H1 (cell line): ENCODE results near the gene GRIK2. TPM values are rescaled to one million over a fixed set of nuclear protein-coding genes. Genes with fewer than 3 reads are reported as not detected.

Experiments used
- CTCF ChIA-PET: fragments of 300-600 bp; sonication (Branson Sonifier 250); formaldehyde crosslinking; loops from one replicate; lab custom pipeline; 2021; ENCODE audit not compliant: partially characterized antibody; lab: Charles Lee
- POLR2A ChIA-PET: fragments of 300-600 bp; sonication (Branson Sonifier 250); formaldehyde crosslinking; loops from one replicate; lab custom pipeline; 2021; ENCODE audit warnings: inconsistent platforms; ENCODE audit not compliant: partially characterized antibody; lab: Charles Lee
- DNase-seq, 2 experiments: peaks; one replicate each; pipeline versions ENCODE4 v3.0.0 to v3.0.0-alpha.2; 2010 to 2022; ENCODE audit warnings: low spot score in 2 of 2, low read depth in 1 of 2, mixed read lengths in 1 of 2
- FAIRE-seq: peaks from 2 replicates; lab custom pipeline; 2011; peaks lifted over from hg19 to GRCh38; lab: Jason Lieb, UNC
- H2AFZ ChIP-seq: 2 replicates; pipeline ENCODE4 v1.8.1; 2012; ENCODE audit warnings: low read length, inconsistent platforms
- H2AK5ac ChIP-seq: 2 replicates; pipeline ENCODE4 v1.6.1; 2013; ENCODE audit warnings: low read depth, low read length
- H2BK120ac ChIP-seq: replicated peaks from 2 replicates; pipeline ENCODE3; 2013; ENCODE audit warnings: low read depth, low read length, inconsistent platforms
- H2BK12ac ChIP-seq: 2 replicates; pipeline ENCODE4 v1.6.1; 2013; ENCODE audit warnings: low read depth, low read length
- H2BK15ac ChIP-seq: 2 replicates; pipeline ENCODE4 v1.6.1; 2013; ENCODE audit warnings: low read length
- H2BK20ac ChIP-seq: 2 replicates; pipeline ENCODE4 v1.6.1; 2013; ENCODE audit warnings: low read length
- H2BK5ac ChIP-seq: 2 replicates; pipeline ENCODE4 v1.6.1; 2013; ENCODE audit warnings: low read depth, low read length
- H3K14ac ChIP-seq: 2 replicates; pipeline ENCODE4 v1.6.1; 2013; ENCODE audit warnings: inconsistent platforms; ENCODE audit not compliant: insufficient read length
- H3K18ac ChIP-seq: 2 replicates; pipeline ENCODE4 v1.6.1; 2013; ENCODE audit warnings: low read length; ENCODE audit errors: extremely low read depth
- H3K23ac ChIP-seq: 2 replicates; pipeline ENCODE4 v1.6.1; 2013; ENCODE audit warnings: inconsistent platforms; ENCODE audit not compliant: insufficient read length
- H3K23me2 ChIP-seq: 2 replicates; pipeline ENCODE4 v1.6.1; 2013; ENCODE audit warnings: low read depth, low read length
- H3K27ac ChIP-seq: 2 replicates; pipeline ENCODE4 v1.6.1; 2011; ENCODE audit warnings: low read depth, low read length, inconsistent platforms
- H3K27me3 ChIP-seq, 4 experiments: replicated peaks in 1 of 4; 1 replicate in 1 of 4; 2 replicates in 3 of 4; pipeline versions ENCODE4 v1.6.1 to v1.8.1; 2011 to 2013; ENCODE audit warnings: low read length in 3 of 4, mild to moderate bottlenecking in 3 of 4, inconsistent platforms in 2 of 4, mixed read lengths in 2 of 4, moderate library complexity in 1 of 4; ENCODE audit not compliant: control insufficient read depth in 3 of 4, insufficient read depth in 3 of 4; ENCODE audit errors: extremely low read depth in 1 of 4
- H3K36me3 ChIP-seq, 4 experiments: 2 replicates each; pipeline versions ENCODE4 v1.6.1 to v1.8.1; 2011 to 2013; ENCODE audit warnings: mild to moderate bottlenecking in 4 of 4, low read length in 3 of 4, moderate library complexity in 2 of 4, control low read depth in 1 of 4, inconsistent platforms in 1 of 4; ENCODE audit not compliant: insufficient read depth in 4 of 4, control insufficient read depth in 2 of 4
- H3K4ac ChIP-seq: replicated peaks from 2 replicates; pipeline ENCODE3; 2013; ENCODE audit warnings: low read length, low read depth, mixed read lengths, inconsistent platforms; ENCODE audit not compliant: insufficient read length
- H3K4me1 ChIP-seq, 4 experiments: replicated peaks in 1 of 4; 1 replicate in 1 of 4; 2 replicates in 3 of 4; pipeline versions ENCODE4 v1.6.1 to v1.8.1; 2011 to 2013; ENCODE audit warnings: low read length in 3 of 4, inconsistent platforms in 2 of 4, mixed read lengths in 1 of 4; ENCODE audit not compliant: insufficient read depth in 4 of 4, control insufficient read depth in 3 of 4
- H3K4me2 ChIP-seq, 2 experiments: 2 replicates each; pipeline versions ENCODE4 v1.6.1 to v1.8.1; 2011 to 2013; ENCODE audit warnings: low read depth in 2 of 2, low read length in 2 of 2, control low read depth in 1 of 2, inconsistent platforms in 1 of 2, mild to moderate bottlenecking in 1 of 2; ENCODE audit not compliant: insufficient read depth in 1 of 2
- H3K4me3 ChIP-seq, 4 experiments: fragments of 200-600, 300-600 bp in 1 of 4; sonication (generic), shearing (Covaris generic), sonication (Bioruptor Twin) in 1 of 4; 2 replicates each; pipeline versions ENCODE4 v1.5.1 to v1.8.1; 2011 to 2016; ENCODE audit warnings: low read length in 4 of 4, low read depth in 3 of 4, control low read depth in 2 of 4, inconsistent platforms in 2 of 4, mild to moderate bottlenecking in 2 of 4, mixed read lengths in 1 of 4, moderate library complexity in 1 of 4; ENCODE audit not compliant: insufficient read depth in 2 of 4; ENCODE audit errors: extremely low read depth in 1 of 4
- H3K56ac ChIP-seq: replicated peaks from 2 replicates; pipeline ENCODE3; 2013; ENCODE audit warnings: low read depth, mild to moderate bottlenecking, mixed read lengths, low read length, inconsistent platforms; ENCODE audit not compliant: insufficient read length
- H3K79me1 ChIP-seq: 2 replicates; pipeline ENCODE4 v1.6.1; 2013; ENCODE audit warnings: low read depth, low read length, control low read depth
- H3K79me2 ChIP-seq, 2 experiments: 2 replicates each; pipeline versions ENCODE4 v1.6.1 to v1.8.1; 2012 to 2013; ENCODE audit warnings: low read length in 2 of 2, mild to moderate bottlenecking in 2 of 2, inconsistent platforms in 1 of 2; ENCODE audit not compliant: insufficient read depth in 2 of 2, control insufficient read depth in 1 of 2
- H3K9ac ChIP-seq, 4 experiments: replicated peaks in 1 of 4; 1 replicate in 1 of 4; 2 replicates in 3 of 4; pipeline versions ENCODE4 v1.6.1 to v1.8.1; 2011 to 2013; ENCODE audit warnings: low read depth in 3 of 4, low read length in 3 of 4, control low read depth in 2 of 4, mild to moderate bottlenecking in 2 of 4, moderate library complexity in 2 of 4, inconsistent platforms in 1 of 4; ENCODE audit errors: extremely low read depth in 1 of 4
- H3K9me3 ChIP-seq, 2 experiments: 2 replicates each; pipeline versions ENCODE4 v1.6.1 to v1.8.1; 2012 to 2013; ENCODE audit warnings: mild to moderate bottlenecking in 2 of 2, moderate library complexity in 2 of 2, control low read depth in 1 of 2, inconsistent platforms in 1 of 2, low read depth in 1 of 2, low read length in 1 of 2, mixed read lengths in 1 of 2; ENCODE audit not compliant: insufficient read depth in 2 of 2
- H4K20me1 ChIP-seq, 2 experiments: replicated peaks in 1 of 2; 2 replicates each; pipeline versions ENCODE3 to v1.8.1; 2011 to 2013; ENCODE audit warnings: inconsistent platforms in 2 of 2, low read length in 2 of 2, mild to moderate bottlenecking in 1 of 2; ENCODE audit not compliant: insufficient read depth in 2 of 2, control insufficient read depth in 1 of 2
- H4K5ac ChIP-seq: 2 replicates; pipeline ENCODE4 v1.6.1; 2013; ENCODE audit warnings: low read length, low read depth, mixed read lengths, inconsistent platforms; ENCODE audit not compliant: insufficient read length
- H4K8ac ChIP-seq: 2 replicates; pipeline ENCODE4 v1.8.0; 2013; ENCODE audit warnings: mild to moderate bottlenecking, moderate library complexity, low read length, inconsistent platforms; ENCODE audit not compliant: insufficient read depth; ENCODE audit errors: extremely low read depth
- H4K91ac ChIP-seq: replicated peaks from 2 replicates; pipeline ENCODE3; 2013; ENCODE audit warnings: low read length, mixed read lengths, inconsistent platforms; ENCODE audit not compliant: insufficient read length
- JUN ChIP-seq: IDR thresholded peaks from 2 replicates; pipeline ENCODE4 v1.6.1; 2011; ENCODE audit warnings: low read depth, mild to moderate bottlenecking, improper control_type of control experiment, low read length
- TCF12 ChIP-seq: IDR thresholded peaks from 2 replicates; pipeline ENCODE4 v1.6.1; 2011; ENCODE audit warnings: low read depth, mild to moderate bottlenecking, low read length
- polyA plus RNA-seq, 7 experiments: library from polyadenylated mRNA; depleted of rRNA in 3 of 7; stranded (reverse) in 5 of 7; unstranded in 2 of 7; fragments of >200 nt in 5 of 7; fragments of 200-250 nt in 2 of 7; gene quantifications; 1 replicate in 5 of 7; 2 replicates in 1 of 7; 4 replicates in 1 of 7; pipeline versions ENCODE4 v1.2.1 to v1.2.3, GENCODE V29; 2011 to 2013; ENCODE audit warnings: missing spikeins in 2 of 7, mixed read lengths in 2 of 7
- total RNA-seq: library from RNA; stranded (reverse); fragmentation: NEBNext Ultra II Directional; extraction: Animal tissue kit (Norgen Biotek cat#: 25700); gene quantifications from 2 replicates; pipeline ENCODE4 v1.2.1, GENCODE V29; 2021
- TF ChIP-seq, protein P1 (sequence below): IDR thresholded peaks from 2 replicates; pipeline ENCODE4 v1.6.1; 2011; ENCODE audit warnings: low read depth, mild to moderate bottlenecking, low read length; ENCODE audit not compliant: insufficient read depth

GRIK2 gene
- total and polyA plus RNA-seq, 2 of the 8 experiments (the other 6 are each of a cell fraction or from before 2014, with no cell fraction given): 1.8 to 2.2 TPM

DNA sequence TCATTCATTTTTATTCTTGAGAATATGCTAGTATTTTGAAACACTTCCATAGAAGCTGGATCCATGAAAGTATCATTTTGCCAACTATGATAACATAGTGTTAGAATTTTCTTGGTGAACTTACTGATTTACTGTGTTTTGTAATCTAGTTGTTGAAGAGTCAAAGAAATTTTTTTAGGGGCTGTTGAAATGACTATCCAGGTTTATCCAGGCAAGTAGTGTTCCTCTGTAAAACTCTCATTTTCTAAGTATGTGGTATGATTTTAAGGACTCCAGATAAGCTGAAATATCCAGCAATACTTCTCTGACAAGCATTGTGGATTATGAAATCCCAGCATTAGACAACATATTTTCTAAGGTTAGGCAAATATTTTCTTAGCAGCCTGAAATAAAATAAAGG is 95.9 kb downstream of the GRIK2 start:
- Histone ChIP-seq H3K9ac (no peak overlapping the region), H4K8ac (no peak overlapping the region), H3K18ac (no peak overlapping the region), H3K36me3 (no peaks in the 10 kb centered on the region), H3K23me2 (no peaks in the 10 kb centered on the region), H3K79me1 (no peaks in the 10 kb centered on the region), H3K9me3 (no peaks in the 10 kb centered on the region), H3K27ac (no peak overlapping the region), H2BK15ac (no peak overlapping the region), H2AK5ac (no peak overlapping the region), H3K79me2 (no peaks in the 10 kb centered on the region), H3K4me2 (no peak overlapping the region), H3K23ac (no peak overlapping the region), H3K27me3 (no peaks in the 10 kb centered on the region), H3K4ac (no peak overlapping the region), H2AFZ (no peak overlapping the region), H2BK5ac (no peak overlapping the region), H3K14ac (no peak overlapping the region), H2BK20ac (no peak overlapping the region), H4K5ac (no peak overlapping the region), H2BK120ac (no peak overlapping the region), H4K91ac (no peak overlapping the region), H3K56ac (no peak overlapping the region), H4K20me1 (no peaks in the 10 kb centered on the region), H2BK12ac (no peak overlapping the region), H3K4me1 (peaks cover 0 to 4% (median 0%) of the 10 kb centered on the region in 4 experiments; a peak in 2 of 7 replicates), H3K4me3 (no peak overlapping the region)
- TF ChIP-seq JUN (no peak), TCF12 (no peak)
- TF ChIP-seq, protein P1, sequence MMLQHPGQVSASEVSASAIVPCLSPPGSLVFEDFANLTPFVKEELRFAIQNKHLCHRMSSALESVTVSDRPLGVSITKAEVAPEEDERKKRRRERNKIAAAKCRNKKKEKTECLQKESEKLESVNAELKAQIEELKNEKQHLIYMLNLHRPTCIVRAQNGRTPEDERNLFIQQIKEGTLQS: no peak
- DNase-seq (no peak), FAIRE-seq (no peak)
- POLR2A ChIA-PET: no interaction called here
- CTCF ChIA-PET: no interaction called here
